H9 (cell line): ENCODE results near the gene TDRD7. TPM values are rescaled to one million over a fixed set of nuclear protein-coding genes. Genes with fewer than 3 reads are reported as not detected.

ENCODE experiments used
- DNase-seq: peaks from one replicate; pipeline ENCODE4 v3.0.0-alpha.2; 2017
- H2AFZ ChIP-seq: one replicate; pipeline ENCODE4 v1.6.1; 2013; ENCODE audit warnings: mild to moderate bottlenecking, low read length, control low read depth, moderate library complexity
- H2AK5ac ChIP-seq: 2 replicates; pipeline ENCODE4 v1.6.1; 2013; ENCODE audit warnings: low read length, control low read depth, mixed read lengths; ENCODE audit not compliant: insufficient read length
- H2BK120ac ChIP-seq: one replicate; pipeline ENCODE4 v1.6.1; 2013; ENCODE audit warnings: low read depth, mild to moderate bottlenecking, low read length, control low read depth, inconsistent platforms; ENCODE audit not compliant: poor library complexity, severe bottlenecking
- H2BK12ac ChIP-seq: 2 replicates; pipeline ENCODE4 v1.6.1; 2013; ENCODE audit warnings: low read length, control low read depth, mixed read lengths, low read depth; ENCODE audit not compliant: insufficient read length
- H2BK15ac ChIP-seq: 2 replicates; pipeline ENCODE4 v1.6.1; 2013; ENCODE audit warnings: low read depth, low read length, control low read depth
- H2BK20ac ChIP-seq: one replicate; pipeline ENCODE4 v1.6.1; 2013; ENCODE audit warnings: low read depth, mild to moderate bottlenecking, low read length, control low read depth, inconsistent platforms; ENCODE audit not compliant: poor library complexity, severe bottlenecking
- H2BK5ac ChIP-seq: 2 replicates; pipeline ENCODE4 v1.6.1; 2013; ENCODE audit warnings: low read length, control low read depth, mixed read lengths; ENCODE audit not compliant: insufficient read length
- H3K14ac ChIP-seq: 2 replicates; pipeline ENCODE4 v1.6.1; 2013; ENCODE audit warnings: low read length, control low read depth; ENCODE audit not compliant: insufficient read depth
- H3K18ac ChIP-seq: 2 replicates; pipeline ENCODE4 v1.6.1; 2013; ENCODE audit warnings: low read depth, mild to moderate bottlenecking, mixed read lengths, low read length, control low read depth; ENCODE audit not compliant: insufficient read length
- H3K23ac ChIP-seq: 2 replicates; pipeline ENCODE4 v1.6.1; 2013; ENCODE audit warnings: low read length, control low read depth, mixed read lengths, low read depth; ENCODE audit not compliant: insufficient read length
- H3K23me2 ChIP-seq: 2 replicates; pipeline ENCODE4 v1.6.1; 2013; ENCODE audit warnings: low read depth, mild to moderate bottlenecking, mixed read lengths, low read length, control low read depth; ENCODE audit not compliant: insufficient read length, poor library complexity, severe bottlenecking
- H3K27ac ChIP-seq: 2 replicates; pipeline ENCODE4 v1.5.1; 2013; ENCODE audit warnings: low read length, control low read depth, mixed read lengths, low read depth; ENCODE audit not compliant: insufficient read length
- H3K27me3 ChIP-seq: 2 replicates; pipeline ENCODE4 v1.6.1; 2013; ENCODE audit warnings: low read length, control low read depth, inconsistent platforms; ENCODE audit not compliant: insufficient read depth
- H3K4ac ChIP-seq: 2 replicates; pipeline ENCODE4 v1.6.1; 2013; ENCODE audit warnings: low read depth, mild to moderate bottlenecking, control low read depth, inconsistent platforms, low read length, moderate library complexity
- H3K4me1 ChIP-seq: 2 replicates; pipeline ENCODE4 v1.6.1; 2013; ENCODE audit warnings: low read length, control low read depth, inconsistent platforms; ENCODE audit not compliant: insufficient read depth
- H3K4me2 ChIP-seq: 2 replicates; pipeline ENCODE4 v1.6.1; 2013; ENCODE audit warnings: low read length, control low read depth, mixed read lengths; ENCODE audit not compliant: insufficient read length, insufficient read depth
- H3K56ac ChIP-seq: 2 replicates; pipeline ENCODE4 v1.6.1; 2013; ENCODE audit warnings: low read depth, mild to moderate bottlenecking, mixed read lengths, low read length, control low read depth; ENCODE audit not compliant: insufficient read length
- H3K79me1 ChIP-seq: 2 replicates; pipeline ENCODE4 v1.6.1; 2013; ENCODE audit warnings: low read depth, mild to moderate bottlenecking, moderate library complexity, low read length, control low read depth, inconsistent platforms; ENCODE audit not compliant: insufficient read depth, poor library complexity, severe bottlenecking
- H3K79me2 ChIP-seq: 2 replicates; pipeline ENCODE4 v1.6.1; 2013; ENCODE audit warnings: low read length, control low read depth, inconsistent platforms; ENCODE audit not compliant: insufficient read depth
- H3K9ac ChIP-seq: 2 replicates; pipeline ENCODE4 v1.6.1; 2013; ENCODE audit warnings: low read length, control low read depth, mixed read lengths; ENCODE audit not compliant: insufficient read length; ENCODE audit errors: extremely low read depth
- H3K9me3 ChIP-seq: one replicate; pipeline ENCODE4 v1.6.1; 2013; ENCODE audit warnings: low read depth, low read length, inconsistent platforms; ENCODE audit not compliant: control insufficient read depth
- H3T11ph ChIP-seq: one replicate; pipeline ENCODE4 v1.6.1; 2013; ENCODE audit warnings: mild to moderate bottlenecking, low read length, control low read depth, inconsistent platforms
- H4K20me1 ChIP-seq: one replicate; pipeline ENCODE4 v1.6.1; 2013; ENCODE audit not compliant: control insufficient read depth, insufficient read length, insufficient read depth
- H4K5ac ChIP-seq: 2 replicates; pipeline ENCODE4 v1.6.1; 2013; ENCODE audit warnings: low read depth, mild to moderate bottlenecking, mixed read lengths, low read length, control low read depth; ENCODE audit not compliant: insufficient read length
- H4K8ac ChIP-seq: replicated peaks from 2 replicates; pipeline ENCODE4 v1.6.1; 2013; ENCODE audit warnings: low read length, control low read depth, mixed read lengths, low read depth; ENCODE audit not compliant: insufficient read length
- H4K91ac ChIP-seq: 2 replicates; pipeline ENCODE4 v1.6.1; 2013; ENCODE audit warnings: low read depth, mild to moderate bottlenecking, moderate library complexity, mixed read lengths, low read length, control low read depth; ENCODE audit not compliant: insufficient read length
- H3K27ac Mint-ChIP-seq, 3 experiments: 2 replicates in 2 of 3; 3 replicates in 1 of 3; pipeline ENCODE4 v1.8.0; 2020 to 2021; ENCODE audit warnings: mixed read lengths in 3 of 3, mild to moderate bottlenecking in 1 of 3, moderate library complexity in 1 of 3
- H3K27me3 Mint-ChIP-seq: 2 replicates; pipeline ENCODE4 v1.8.0; 2021; ENCODE audit warnings: low read depth, mild to moderate bottlenecking, moderate library complexity, mixed read lengths
- H3K36me3 Mint-ChIP-seq, 3 experiments: 2 replicates in 2 of 3; 3 replicates in 1 of 3; pipeline ENCODE4 v1.8.0; 2020 to 2021; ENCODE audit warnings: low read depth in 3 of 3, mixed read lengths in 3 of 3; ENCODE audit not compliant: insufficient read depth in 1 of 3
- H3K4me1 Mint-ChIP-seq, 2 experiments: 2 replicates each; pipeline ENCODE4 v1.8.0; 2020; ENCODE audit warnings: mixed read lengths in 2 of 2
- H3K4me3 Mint-ChIP-seq, 2 experiments: 2 replicates in 1 of 2; 3 replicates in 1 of 2; pipeline ENCODE4 v1.8.0; 2020 to 2021; ENCODE audit warnings: mild to moderate bottlenecking in 2 of 2, mixed read lengths in 2 of 2, moderate library complexity in 1 of 2
- H3K9me3 Mint-ChIP-seq, 2 experiments: 2 replicates in 1 of 2; 3 replicates in 1 of 2; pipeline ENCODE4 v1.8.0; 2020; ENCODE audit warnings: mild to moderate bottlenecking in 2 of 2, mixed read lengths in 2 of 2, moderate library complexity in 1 of 2
- CTCF ChIP-seq: fragments of 200-600 bp; sonication (generic); conservative IDR thresholded peaks from 3 replicates; pipeline ENCODE4 v1.8.0; 2021; ENCODE audit warnings: antibody characterized with exemption, mild to moderate bottlenecking
- WGBS: extraction: QIAGEN DNeasy Blood & Tissue Kit; methylation state at CpG from one replicate; pipeline ENCODE4 v1.1.7; 2013; ENCODE audit warnings: missing lambda C conversion rate, low lambda C conversion rate, mixed read lengths; ENCODE audit not compliant: insufficient read length; ENCODE audit errors: extremely low coverage; 5-methylcytosine and 5-hydroxymethylcytosine counted together
- total RNA-seq: library from RNA; stranded (reverse); gene quantifications from 2 replicates; pipeline ENCODE4 v1.2.1, GENCODE V29; 2021

The TDRD7 gene
- total RNA-seq, 1 experiment from 2014 or later: 5.1 TPM

GRCh38 chr9:97478301-97478981, 66.5 kb downstream of the TDRD7 start:
- Histone ChIP-seq H4K20me1 (no peaks in the 10 kb centered on the region), H3K56ac (no peak overlapping the region), H3T11ph (no peak overlapping the region), H3K4me2 (no peak overlapping the region), H3K79me1 (no peaks in the 10 kb centered on the region), H3K23ac (no peak overlapping the region), H2BK15ac (no peak overlapping the region), H2BK20ac (no peak overlapping the region), H4K5ac (no peak overlapping the region), H2BK5ac (no peak overlapping the region), H3K27ac (no peak overlapping the region), H3K27me3 (no peaks in the 10 kb centered on the region), H2AK5ac (no peak overlapping the region), H3K4ac (no peak overlapping the region), H2AFZ (no peak overlapping the region), H4K91ac (no peak overlapping the region), H3K18ac (no peak overlapping the region), H3K9ac (no peak overlapping the region), H4K8ac (no peak overlapping the region), H3K14ac (no peak overlapping the region), H3K23me2 (no peaks in the 10 kb centered on the region), H3K79me2 (no peaks in the 10 kb centered on the region), H3K9me3 (no peaks in the 10 kb centered on the region), H2BK12ac (no peak overlapping the region), H2BK120ac (no peak overlapping the region), H3K4me1 (no peaks in the 10 kb centered on the region; the same call in 1 of the 2 replicates)
- TF ChIP-seq CTCF: no peak
- WGBS: no CpG with 5 or more reads among the region's 3 CpGs
- DNase-seq: no peak
- no peak overlapping the region for H3K27ac Mint-ChIP-seq
- no peaks in the 10 kb centered on the region for H3K9me3 Mint-ChIP-seq
- 0 out of 7 replicates have a peak, but pooled peaks cover 0 to 5% (median 0%) of the 10 kb centered on the region in 3 experiments for H3K36me3 Mint-ChIP-seq
- no peak overlapping the region for H3K4me3 Mint-ChIP-seq
- H3K4me1 Mint-ChIP-seq: peaks cover 0 to 4% of the 10 kb centered on the region in 2 experiments; a peak in 2 of 4 replicates
- no peaks in the 10 kb centered on the region for H3K27me3 Mint-ChIP-seq
